NT2/D1 (cell line): ENCODE measurements around the gene MMP11.

Source experiments
- SUZ12 ChIP-seq: IDR thresholded peaks from 2 replicates; pipeline ENCODE4 v1.6.1; 2011; ENCODE audit not compliant: insufficient read length, insufficient read depth; ENCODE audit errors: extremely low read depth
- YY1 ChIP-seq: IDR thresholded peaks from 2 replicates; pipeline ENCODE4 v1.6.1; 2011; ENCODE audit not compliant: insufficient read length, insufficient read depth
- ZNF274 ChIP-seq: IDR thresholded peaks from 2 replicates; pipeline ENCODE4 v1.6.1; 2011; ENCODE audit warnings: mild to moderate bottlenecking, low read depth, low read length

DNA sequence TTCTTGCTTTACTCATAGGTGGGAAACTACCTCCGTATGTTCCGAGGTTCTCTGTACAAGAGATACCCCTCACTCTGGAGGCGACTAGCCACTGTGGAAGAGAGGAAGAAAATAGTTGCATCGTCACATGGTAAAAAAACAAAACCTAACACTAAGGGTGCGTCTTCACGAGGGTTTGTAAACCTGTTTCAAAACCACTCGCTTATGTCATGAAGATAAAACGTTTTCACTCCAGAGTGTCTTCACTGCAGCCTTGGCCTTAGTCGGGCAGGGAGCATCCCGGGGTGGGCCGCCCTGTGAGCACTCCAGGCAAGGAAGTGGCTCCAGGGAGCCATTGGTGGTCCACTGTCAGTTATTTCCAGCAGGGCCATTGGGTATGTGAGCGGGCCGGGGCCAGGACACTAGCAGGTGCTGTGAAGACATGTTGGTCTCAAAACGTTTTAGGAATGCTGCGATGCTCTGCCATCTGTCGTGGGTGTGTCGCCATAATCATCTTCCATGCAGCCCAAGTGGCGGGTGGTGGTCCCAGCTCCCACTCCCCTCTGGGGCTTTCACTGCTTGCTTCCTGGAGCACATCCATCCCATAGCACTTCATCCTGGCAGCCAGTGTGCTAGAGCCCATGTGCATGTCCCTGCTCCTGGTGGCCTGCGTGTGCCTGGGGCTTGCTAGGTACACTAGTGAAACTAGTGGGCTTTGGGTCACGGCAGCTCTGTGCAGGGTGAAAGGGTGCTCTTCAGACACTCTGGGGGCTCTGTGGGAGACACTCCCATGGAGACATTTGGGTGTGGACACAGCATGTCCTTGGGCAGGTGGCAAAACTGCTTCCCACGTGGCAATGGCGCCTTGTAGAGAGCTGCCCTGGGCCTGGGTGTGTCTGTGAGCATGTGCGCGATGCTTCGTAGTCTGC, 19.3 kb downstream of the MMP11 start:
- TF ChIP-seq SUZ12 (no peak), YY1 (no peak), ZNF274 (no peak)
